GM19328 (cell line): ENCODE results near the gene UBP1.
"Not testable (repeated sequence)": the region's sequence is repeated elsewhere in the genome, so short reads cannot be mapped to it uniquely, and the experiment has no call there.

Source experiments
- ATAC-seq: cut with Tn5 transposase; IDR thresholded peaks from one replicate; pipeline ENCODE4 v1.9.1; 2021; ENCODE audit warnings: mild to moderate bottlenecking, moderate library complexity; ENCODE audit not compliant: unreplicated experiment

Gene UBP1, protein sequence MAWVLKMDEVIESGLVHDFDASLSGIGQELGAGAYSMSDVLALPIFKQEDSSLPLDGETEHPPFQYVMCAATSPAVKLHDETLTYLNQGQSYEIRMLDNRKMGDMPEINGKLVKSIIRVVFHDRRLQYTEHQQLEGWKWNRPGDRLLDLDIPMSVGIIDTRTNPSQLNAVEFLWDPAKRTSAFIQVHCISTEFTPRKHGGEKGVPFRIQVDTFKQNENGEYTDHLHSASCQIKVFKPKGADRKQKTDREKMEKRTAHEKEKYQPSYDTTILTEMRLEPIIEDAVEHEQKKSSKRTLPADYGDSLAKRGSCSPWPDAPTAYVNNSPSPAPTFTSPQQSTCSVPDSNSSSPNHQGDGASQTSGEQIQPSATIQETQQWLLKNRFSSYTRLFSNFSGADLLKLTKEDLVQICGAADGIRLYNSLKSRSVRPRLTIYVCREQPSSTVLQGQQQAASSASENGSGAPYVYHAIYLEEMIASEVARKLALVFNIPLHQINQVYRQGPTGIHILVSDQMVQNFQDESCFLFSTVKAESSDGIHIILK

DNA sequence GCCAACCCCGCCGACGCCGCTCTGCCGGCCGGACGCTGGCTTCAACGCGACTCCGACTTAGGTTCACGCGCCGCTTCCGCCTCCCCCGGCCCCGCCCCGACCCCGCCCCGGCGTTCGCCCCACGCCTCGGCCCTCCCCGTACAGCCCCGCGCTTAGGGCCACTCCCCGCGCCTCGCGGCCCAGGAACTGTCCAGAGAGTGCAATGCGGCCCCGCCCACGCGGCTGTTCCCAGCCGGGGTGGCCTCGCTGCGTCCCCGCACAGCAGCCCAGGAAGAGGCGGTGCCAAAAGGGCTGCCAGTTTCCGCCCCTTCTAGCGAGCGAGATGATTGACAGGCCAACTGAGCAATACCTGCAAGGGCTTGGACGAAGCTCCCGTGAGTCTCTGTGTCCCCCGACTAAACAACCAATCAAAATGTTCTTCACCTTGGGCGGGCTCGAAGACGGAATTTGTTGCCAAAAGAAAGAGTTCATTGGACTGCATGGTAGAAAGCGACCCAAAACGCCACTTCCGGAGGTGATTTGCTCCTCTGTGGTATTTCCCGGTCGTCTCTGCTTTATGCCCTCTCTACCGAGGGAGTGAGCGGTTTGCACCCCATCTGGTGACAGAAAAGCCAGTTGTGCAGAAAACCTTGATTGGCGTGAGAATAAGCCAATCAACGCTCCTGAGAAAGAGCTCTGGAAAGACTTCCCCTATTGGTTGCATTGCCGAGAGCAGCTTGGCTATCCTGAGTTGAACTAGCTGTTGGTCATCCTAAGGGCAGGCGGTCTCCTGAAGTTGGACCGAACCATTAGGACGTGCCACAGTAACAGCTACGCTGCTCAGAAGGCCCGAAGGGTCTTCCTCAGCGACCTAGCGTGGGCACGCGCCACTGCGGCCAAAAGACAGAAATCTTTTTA, at the start of gene UBP1:
TSS of gene UBP1 (minus strand) at position 78 of the 897 bp plus-strand sequence. CDS start 557 bp downstream, outside the sequence.
- ATAC-seq: peak; percentile 78

DNA sequence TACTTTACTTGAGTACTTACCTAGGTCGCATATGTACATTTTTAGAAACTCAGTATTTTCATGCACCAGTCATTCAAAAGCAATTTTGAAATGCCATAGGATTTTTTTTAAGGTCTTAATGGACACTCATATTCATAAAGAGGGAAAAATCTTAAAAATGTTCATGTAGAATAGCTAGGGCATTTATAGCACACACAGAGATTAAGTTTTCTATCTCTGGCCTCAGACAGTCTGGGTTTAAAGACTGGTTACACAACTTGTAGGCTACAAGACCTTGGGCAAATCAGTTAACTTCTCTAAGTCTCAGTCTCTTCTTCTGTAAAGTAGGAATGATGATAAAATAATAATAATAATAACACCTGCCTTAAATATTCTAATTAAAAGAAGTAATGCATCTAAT, 48.5 kb upstream of the UBP1 start:
- ATAC-seq: no peak

DNA sequence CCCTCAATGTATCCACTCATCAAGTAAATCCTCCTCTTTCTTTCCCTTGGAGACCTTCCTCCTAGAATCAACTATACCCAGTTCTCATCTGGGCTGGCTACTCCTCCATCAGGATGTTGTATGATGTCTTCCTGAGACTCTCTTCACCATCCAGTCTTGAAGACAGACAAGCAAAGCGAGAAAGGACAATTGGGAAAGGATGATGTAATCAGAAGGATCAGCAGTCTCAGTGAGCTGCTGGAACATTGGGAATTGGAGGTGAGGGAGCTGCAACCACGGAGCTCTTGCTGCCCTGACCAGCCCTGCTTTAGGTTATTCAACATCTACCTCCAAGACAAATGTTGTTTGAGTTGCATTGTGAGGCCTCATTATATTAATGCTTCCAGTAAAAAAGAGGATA, 48.0 kb upstream of the UBP1 start:
- no peak for ATAC-seq

DNA sequence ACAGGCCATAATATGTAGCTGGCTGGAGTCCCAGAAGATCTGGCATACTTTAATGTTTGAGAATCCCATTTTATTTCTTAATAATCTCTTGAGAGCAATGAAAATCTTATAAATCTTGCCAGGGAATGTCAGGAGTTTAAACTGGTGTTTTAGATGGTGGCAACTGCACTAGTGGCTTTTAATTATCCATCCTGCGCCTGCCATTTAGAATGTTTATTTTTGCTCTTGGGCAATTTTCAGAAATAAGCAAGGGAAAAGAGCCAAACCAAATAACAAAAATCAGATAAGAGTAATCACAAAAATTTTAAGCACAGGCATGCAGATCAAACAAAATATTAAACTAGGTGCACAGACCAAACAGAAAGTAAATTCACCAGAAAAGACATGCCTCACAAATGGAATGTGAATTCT, 41.9 kb upstream of the UBP1 start:
- ATAC-seq: no peak

DNA sequence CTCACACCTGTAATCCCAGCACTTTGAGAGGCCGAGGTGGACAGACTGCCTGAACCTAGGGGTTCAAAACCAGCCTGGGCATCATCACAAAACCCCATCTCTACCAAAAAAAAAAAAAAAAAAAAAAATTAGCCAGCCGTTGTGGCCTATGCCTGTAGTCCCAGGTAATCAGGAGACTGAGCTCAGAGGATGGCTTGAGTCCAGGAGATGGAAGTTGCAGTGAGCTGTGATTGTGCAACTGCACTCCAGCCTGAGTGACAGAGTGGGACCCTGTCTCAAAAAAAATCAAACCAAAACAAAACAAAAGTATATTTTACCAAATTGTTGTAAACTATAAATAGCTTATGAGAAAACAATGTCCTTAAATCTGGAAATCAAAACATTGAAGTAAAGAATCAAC, 34.7 kb upstream of the UBP1 start:
- no peak for ATAC-seq

DNA sequence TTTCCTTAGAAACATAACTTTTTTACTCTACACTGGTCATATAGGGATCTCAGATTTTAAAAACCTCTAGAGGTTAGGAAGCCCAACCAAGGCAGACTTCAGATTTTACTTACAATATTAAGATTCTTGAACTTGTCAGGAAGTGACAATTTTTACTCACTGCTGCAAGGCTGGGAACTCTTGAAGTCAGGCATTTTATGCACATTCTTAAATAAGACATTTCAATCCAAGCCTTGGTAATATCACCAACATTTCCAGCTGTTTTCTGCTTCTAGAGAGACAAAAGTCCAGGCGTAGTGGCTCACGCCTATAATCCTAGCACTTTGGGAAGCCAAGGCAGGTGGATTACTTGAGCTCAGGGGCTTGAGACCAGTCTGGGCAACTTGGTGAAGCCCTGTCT, 33.6 kb upstream of the UBP1 start:
- ATAC-seq: no peak

DNA sequence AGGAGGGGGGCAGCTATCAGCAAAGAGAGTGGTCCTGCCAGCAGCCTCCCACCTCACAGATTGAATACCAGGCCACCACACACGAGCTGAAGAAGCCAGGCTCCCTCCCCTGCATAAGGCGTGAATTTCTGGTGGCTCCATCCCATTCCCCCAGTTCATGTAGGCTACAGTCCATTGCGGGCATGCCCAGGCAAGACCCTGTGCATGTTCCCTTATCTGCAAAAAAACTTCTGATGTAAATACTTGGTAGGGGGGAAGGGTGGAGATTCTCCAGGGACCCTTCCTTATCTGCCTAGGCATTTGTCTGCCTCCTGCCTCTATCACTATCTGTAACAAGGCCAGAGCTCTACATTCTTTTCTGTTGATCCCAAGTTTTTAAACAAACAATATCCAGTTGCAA, 27.6 kb upstream of the UBP1 start:
- ATAC-seq: no peak

DNA sequence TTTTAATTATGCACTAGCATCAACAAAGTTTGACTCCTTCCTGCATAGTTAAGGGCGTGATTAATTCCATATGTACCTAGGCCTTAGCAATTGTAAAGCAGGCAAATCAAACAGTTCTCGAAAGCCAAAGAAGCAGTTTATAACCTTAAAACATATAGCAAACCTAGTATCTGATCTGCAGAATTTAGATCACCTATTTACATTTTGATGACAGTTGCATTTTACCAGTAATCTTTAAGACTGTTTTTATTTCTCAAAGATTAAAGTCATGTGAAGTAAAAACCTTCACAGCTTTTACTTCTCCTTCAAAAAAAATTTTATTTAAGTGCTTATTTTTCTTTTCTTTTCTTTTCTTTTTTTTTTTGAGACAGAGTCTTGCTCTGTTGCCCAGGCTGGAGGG, 20.9 kb upstream of the UBP1 start:
- ATAC-seq: no peak

DNA sequence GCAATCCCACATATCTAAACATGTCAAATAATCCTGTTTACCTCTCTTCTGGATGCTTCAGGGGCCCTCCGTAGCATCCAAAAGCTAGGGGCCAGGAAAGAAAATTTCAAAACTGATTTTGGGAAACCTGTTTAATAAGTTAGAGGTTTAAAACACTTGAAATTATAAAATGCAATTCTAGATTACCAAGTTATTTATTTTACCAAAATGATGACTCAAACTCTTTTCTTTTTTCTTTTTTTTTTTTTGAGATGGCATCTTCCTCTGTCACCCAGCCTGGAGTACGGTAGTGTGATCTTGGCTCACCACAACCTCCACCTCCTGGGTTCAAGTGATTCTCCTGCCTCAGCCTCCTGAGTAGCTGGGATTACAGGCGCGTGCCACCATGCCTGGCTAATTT, 19.4 kb upstream of the UBP1 start:
- ATAC-seq: not testable (repeated sequence)

DNA sequence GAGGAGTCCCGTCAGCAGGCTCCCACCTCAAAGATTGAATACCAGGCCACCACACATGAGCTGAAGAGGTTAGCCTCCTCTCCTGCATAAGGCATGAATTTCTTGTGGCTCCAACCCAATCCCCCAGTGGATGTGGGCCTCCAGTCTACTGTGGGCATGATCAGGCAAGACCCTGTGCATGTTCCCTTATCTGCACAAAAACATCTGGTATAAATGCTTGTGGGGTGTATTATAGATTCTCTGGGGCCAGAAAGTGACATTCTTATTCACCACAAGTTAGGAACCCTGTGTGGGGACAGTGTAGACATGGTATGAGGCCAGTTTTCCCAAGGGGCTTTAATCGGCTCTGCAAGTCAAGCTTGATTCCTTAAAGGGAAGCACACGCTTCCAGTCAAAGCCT, 18.2 kb upstream of the UBP1 start:
- no peak for ATAC-seq

DNA sequence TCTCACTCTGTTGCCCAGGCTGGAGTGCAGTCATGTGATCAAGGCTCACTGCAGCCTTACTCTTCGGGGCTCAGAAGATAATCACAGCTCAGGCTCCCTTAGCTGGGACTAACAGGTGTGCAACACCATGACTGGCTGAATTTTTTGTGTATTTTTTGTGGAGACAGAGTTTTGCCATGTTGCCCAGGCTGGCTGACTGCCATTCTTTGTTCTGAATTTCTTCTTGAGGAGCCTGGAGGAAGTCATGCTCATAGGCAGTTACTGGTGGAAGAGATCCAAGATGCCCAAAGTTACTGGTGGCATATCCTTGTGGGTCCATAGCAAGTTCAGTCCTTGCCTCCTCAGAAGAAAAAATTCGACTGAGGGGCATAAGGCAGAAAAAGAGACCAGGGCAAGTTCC, 16.6 kb upstream of the UBP1 start:
- no peak for ATAC-seq

DNA sequence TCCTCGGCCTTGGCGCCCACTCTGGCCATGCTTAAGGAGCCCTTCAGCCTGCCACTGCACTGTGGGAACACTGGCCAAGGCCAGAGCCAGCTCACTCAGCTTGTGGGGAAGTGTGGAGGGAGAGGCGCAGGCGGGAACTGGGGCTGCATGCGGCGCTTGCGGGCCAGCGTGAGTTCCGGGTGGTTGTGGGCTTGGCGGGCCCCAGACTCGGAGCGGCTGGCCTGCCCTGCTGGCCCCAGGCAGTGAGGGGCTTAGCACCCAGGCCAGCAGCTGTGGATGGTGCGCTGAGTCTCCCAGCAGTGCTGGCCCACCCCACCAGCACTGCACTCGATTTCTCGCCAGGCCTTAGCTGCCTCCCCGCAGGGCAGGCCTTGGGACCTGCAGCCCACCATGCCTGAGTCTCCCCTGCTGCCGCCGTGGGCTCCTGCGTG, 13.1 kb upstream of the UBP1 start:
- ATAC-seq: no peak

DNA sequence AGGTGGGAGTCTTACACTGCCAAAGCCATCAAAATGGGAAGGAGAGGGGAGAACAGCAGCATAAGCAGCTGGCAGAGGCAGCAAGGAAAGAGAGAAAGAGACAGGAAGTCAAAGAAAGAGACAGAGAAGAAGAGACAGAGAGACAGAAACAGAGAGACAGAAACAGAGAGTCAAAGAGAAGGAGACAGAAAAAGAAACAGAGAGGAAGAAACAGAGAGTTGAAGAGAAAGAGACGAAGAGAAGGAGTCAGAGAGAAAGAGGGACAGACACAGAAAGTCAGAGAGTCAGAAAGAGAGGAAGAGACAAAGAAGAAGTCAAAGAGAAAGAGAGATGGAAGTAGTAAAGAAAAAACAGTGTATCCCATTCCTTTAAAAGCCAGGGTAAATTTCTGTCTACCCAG, 11.8 kb upstream of the UBP1 start:
- not testable (repeated sequence) for ATAC-seq

DNA sequence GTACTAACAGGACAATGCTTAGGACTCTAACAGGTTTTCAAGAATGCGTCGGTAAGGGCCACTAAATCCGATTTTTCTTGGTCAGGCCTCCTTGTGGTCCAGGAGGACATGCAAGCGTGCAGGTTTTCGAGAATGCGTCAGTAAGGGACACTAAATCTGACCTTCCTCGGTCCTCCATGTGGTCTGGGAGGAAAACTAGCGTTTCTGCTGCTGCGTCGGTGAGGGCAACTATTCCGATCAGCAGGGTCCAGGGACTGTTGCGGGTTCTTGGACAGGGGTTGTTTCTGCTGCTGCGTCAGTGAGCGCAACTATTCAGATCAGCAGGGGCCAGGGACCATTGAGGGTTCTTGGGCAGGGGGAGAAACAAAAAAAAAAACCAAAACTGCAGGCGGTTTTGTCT, 7.8 kb upstream of the UBP1 start:
- no peak for ATAC-seq

DNA sequence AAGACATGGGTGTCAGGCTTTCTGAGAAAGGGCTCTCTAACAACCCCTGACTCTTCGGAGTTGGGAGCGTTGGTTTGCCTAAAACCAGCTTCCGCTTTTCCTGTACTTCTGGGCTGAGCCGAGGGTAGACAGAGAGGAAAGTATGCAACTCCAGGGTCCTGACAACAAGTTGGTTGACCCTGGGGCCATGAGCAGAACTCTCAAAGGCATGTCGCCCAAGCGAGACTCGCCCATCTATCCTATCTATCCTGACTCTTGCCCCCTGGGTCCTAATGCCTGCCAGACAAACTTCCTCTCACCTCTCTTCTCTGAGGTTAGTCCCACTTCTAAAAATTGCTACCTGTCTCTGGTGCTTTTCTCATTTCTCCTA, 7.0 kb upstream of the UBP1 start:
- not testable (repeated sequence) for ATAC-seq

DNA sequence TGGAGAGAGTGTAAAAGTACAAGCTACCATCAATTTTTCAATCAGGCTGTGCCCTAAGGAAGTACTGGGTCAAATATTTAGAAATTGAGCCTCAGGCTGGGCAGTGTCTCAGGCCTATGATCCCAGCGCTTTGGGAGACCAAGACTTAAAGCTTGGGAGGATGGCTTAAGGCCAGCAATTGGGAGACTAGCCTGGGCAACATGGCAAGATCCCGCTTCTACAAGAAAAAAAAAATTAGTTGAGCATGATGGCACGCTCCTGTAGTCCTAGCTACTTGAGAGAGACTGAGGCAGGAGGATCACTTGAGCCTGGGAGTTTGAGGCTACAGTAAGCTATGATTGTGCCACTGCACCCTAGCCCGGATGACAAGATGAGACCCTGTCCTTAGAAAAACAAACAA, 2.0 kb upstream of the UBP1 start:
- ATAC-seq: no peak

DNA sequence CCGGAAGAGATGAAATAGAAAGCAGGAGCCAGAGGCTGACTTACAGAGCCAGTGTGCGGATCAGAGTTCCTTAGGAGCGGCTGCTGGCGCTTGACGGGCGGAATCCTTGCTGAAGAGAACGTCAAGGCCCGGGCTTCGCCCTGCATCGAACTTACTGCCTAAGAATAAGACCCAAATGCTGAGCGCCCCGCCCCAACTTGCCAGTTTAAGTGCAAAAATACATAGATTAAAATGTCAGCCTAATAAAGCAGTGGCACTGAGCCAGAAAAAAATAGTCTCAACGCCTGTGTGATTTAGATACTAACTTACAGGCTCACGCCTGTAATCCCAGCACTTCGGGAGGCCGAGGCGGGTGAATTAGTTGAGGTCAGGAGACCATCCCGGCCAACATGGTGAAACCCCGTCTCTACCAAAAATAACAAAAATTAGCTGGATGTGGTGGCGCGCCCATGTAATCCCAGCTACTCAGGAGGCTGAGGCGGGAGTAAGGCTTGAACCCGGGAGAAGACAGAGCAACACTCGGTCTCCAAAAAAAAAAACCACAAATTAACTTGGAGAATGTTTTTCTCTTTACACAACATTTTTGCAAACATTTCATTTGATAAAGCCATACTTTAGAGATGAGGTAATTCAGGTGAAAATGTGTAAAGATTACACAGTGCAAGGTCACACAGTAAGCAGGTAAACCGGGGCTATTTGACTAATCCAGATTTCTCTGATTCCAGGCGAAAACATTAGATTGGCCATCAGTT, 1.2 kb upstream of the UBP1 start:
- peak; percentile 1 for ATAC-seq

DNA sequence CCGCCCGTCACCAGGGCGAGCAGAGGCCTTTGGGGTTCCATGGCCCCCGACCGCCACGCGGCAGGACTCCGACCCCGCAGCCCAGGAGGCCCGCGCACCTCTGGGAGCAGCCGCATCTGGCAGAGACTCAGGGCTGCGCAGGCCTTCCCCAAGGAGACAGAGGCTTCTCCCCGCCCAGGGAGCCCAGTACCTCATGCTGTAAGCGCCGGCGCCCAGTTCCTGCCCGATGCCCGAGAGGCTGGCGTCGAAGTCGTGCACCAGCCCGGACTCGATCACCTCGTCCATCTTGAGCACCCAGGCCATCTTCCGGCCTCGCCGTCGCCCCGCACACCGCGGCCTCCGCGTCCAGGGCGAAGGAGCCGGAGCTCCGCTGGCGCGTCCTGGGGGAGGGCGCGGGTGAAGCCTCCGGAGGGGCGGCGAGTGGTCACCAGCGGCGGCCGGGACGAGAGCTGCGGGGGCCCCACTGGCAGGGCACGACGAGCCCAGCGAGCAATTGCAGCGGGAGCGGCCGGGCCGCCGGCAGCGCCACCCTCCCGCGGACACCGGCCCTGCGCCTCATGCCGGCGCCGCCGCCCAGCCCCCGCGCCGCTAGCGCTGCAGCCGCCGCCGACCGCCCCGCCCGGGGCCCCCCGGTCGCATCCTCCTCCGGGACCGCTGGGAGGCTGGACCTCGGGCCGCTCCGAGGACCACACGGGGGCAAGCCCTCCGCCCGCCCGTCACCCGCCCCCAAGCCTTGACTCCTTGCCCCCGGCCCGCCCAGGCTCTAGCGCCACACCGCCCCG, 468 bp downstream of the UBP1 start:
- ATAC-seq: peak; percentile 9

DNA sequence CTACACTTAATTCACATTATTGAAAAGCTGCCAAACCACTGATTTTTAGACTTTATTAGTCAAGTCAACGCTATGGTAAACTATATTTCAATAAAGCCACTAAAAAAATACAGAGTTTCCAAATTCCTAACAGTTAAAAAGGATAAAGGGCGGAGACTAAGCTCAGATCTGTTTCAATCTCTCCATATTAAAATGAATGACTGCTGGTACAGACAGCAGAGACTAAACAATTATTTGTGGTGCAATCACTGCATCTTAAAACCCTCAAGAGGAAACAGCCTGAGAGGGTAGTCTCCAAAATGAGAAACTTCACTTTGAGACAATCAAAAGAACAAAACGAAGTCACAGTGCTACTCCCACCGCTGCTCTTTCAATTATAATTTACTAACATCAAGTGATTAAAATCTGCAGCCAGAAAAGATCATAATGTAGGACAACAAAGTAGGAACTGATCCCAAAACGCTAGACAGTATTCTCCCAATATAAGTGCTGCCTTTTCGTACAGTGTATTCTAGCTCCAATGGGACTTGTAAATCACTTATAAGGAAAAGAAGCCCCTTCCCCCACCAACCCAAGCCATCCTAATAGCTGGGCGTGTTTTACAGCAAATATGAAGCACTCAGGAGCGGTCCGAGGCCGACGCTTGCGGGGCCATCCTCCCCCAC, 1.2 kb downstream of the UBP1 start:
- ATAC-seq: no peak

DNA sequence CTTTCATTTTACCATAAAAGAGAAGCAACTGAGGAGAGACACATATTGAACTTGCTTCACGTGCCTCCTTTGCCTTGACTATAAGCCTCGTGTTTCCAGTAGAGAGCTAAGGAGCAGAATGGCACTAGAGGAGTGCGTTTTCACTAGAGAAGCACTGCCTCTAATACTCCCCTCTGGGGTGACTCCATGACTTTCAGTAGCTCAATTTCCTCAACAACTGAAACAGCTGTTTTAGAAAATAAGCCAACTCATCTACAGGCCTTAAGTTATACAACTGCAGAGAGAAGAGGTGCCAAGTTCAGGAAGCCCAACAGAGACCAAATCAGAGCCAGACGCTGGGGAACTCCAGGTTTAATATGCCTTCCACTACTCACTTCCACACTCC, 1.9 kb downstream of the UBP1 start:
- no peak for ATAC-seq
